Activated B cell treated with CpG ODN at 0.5 μM for 24 hours (primary cell): Measurements from ENCODE around the gene MRPL19. TPM values are rescaled to one million over a fixed set of nuclear protein-coding genes. Genes with fewer than 3 reads are reported as not detected.

Source experiments
- ATAC-seq: fragments of 200-7000 bp; cut with Tn5 transposase; one replicate; pipeline ENCODE4 v1.10.0; 2021; ENCODE audit warnings: low read depth, mild to moderate bottlenecking, moderate library complexity
- CTCF ChIA-PET: fragments of 350-600 bp; sonication (Branson Sonifier 250); formaldehyde crosslinking; loops from one replicate; lab custom pipeline; 2021; ENCODE audit warnings: antibody characterized with exemption; lab: Charles Lee
- POLR2A ChIA-PET: fragments of 350-600 bp; sonication (Branson Sonifier 250); formaldehyde crosslinking; loops from one replicate; lab custom pipeline; 2021; ENCODE audit warnings: antibody characterized with exemption; lab: Charles Lee
- DNase-seq: peaks from one replicate; pipeline ENCODE4 v3.0.0; 2022
- H3K27ac Mint-ChIP-seq: one replicate; pipeline ENCODE4 v1.8.0; 2020; ENCODE audit warnings: mixed read lengths
- H3K27me3 Mint-ChIP-seq: one replicate; pipeline ENCODE4 v1.8.0; 2021; ENCODE audit warnings: mixed read lengths
- H3K36me3 Mint-ChIP-seq: one replicate; pipeline ENCODE4 v1.8.0; 2021; ENCODE audit warnings: low read depth, mixed read lengths
- H3K4me1 Mint-ChIP-seq: one replicate; pipeline ENCODE4 v1.8.0; 2021; ENCODE audit warnings: mixed read lengths
- H3K4me3 Mint-ChIP-seq: one replicate; pipeline ENCODE4 v1.8.0; 2020; ENCODE audit warnings: mild to moderate bottlenecking, mixed read lengths
- H3K9me3 Mint-ChIP-seq: one replicate; pipeline ENCODE4 v1.8.0; 2020; ENCODE audit warnings: mixed read lengths
- intact Hi-C: fragments of 100-400 bp; cut with micrococcal nuclease; formaldehyde crosslinking; loops from one replicate; pipeline ENCODE4 v1.15.1; 2024
- total RNA-seq: library from RNA; stranded (reverse); gene quantifications from 2 replicates; pipeline ENCODE4 v1.2.3, GENCODE V29; 2022
- TF ChIP-seq, protein P1 (sequence below): fragments of 200-600 bp; IDR thresholded peaks from one replicate; pipeline ENCODE4 v1.8.0; 2022; ENCODE audit warnings: antibody characterized with exemption, mild to moderate bottlenecking

MRPL19 gene
- total RNA-seq, 1 donor from 2014 or later = 39.6 TPM

- H3K4me3 Mint-ChIP-seq = no peak overlapping the region
- no peaks in the 10 kb centered on the region for H3K9me3 Mint-ChIP-seq
- TF ChIP-seq, protein P1, sequence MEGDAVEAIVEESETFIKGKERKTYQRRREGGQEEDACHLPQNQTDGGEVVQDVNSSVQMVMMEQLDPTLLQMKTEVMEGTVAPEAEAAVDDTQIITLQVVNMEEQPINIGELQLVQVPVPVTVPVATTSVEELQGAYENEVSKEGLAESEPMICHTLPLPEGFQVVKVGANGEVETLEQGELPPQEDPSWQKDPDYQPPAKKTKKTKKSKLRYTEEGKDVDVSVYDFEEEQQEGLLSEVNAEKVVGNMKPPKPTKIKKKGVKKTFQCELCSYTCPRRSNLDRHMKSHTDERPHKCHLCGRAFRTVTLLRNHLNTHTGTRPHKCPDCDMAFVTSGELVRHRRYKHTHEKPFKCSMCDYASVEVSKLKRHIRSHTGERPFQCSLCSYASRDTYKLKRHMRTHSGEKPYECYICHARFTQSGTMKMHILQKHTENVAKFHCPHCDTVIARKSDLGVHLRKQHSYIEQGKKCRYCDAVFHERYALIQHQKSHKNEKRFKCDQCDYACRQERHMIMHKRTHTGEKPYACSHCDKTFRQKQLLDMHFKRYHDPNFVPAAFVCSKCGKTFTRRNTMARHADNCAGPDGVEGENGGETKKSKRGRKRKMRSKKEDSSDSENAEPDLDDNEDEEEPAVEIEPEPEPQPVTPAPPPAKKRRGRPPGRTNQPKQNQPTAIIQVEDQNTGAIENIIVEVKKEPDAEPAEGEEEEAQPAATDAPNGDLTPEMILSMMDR = no peak
- ChIA-PET POLR2A (no interaction called here), CTCF (no interaction called here)
- H3K27ac Mint-ChIP-seq = no peak overlapping the region
- H3K36me3 Mint-ChIP-seq = peaks cover 60% of the 10 kb centered on the region
- H3K27me3 Mint-ChIP-seq = no peaks in the 10 kb centered on the region
- intact Hi-C loops = no loop called here
- no peak for DNase-seq
- no peaks in the 10 kb centered on the region for H3K4me1 Mint-ChIP-seq
- no peak for ATAC-seq
Observed at GRCh38 chr2:75698918-75699317, 52.3 kb downstream of the MRPL19 start.

- peaks cover 70% of the 10 kb centered on the region for H3K36me3 Mint-ChIP-seq
- no peak overlapping the region for H3K27ac Mint-ChIP-seq
- H3K9me3 Mint-ChIP-seq = no peaks in the 10 kb centered on the region
- TF ChIP-seq, protein P1 = no peak
- no peak overlapping the region for H3K4me3 Mint-ChIP-seq
- no peaks in the 10 kb centered on the region for H3K4me1 Mint-ChIP-seq
- H3K27me3 Mint-ChIP-seq = no peaks in the 10 kb centered on the region
- intact Hi-C loops = no loop called here
- CTCF ChIA-PET = interaction anchor here (1.2 kb wide), 1 partner anchor 75 kb away, joined by 3 read pairs; no protein-coding TSS in a partner anchor
- POLR2A ChIA-PET = no interaction called here
- ATAC-seq (no peak), DNase-seq (no peak)
Observed at GRCh38 chr2:75702593-75702992, 56.0 kb downstream of the MRPL19 start.

DNA sequence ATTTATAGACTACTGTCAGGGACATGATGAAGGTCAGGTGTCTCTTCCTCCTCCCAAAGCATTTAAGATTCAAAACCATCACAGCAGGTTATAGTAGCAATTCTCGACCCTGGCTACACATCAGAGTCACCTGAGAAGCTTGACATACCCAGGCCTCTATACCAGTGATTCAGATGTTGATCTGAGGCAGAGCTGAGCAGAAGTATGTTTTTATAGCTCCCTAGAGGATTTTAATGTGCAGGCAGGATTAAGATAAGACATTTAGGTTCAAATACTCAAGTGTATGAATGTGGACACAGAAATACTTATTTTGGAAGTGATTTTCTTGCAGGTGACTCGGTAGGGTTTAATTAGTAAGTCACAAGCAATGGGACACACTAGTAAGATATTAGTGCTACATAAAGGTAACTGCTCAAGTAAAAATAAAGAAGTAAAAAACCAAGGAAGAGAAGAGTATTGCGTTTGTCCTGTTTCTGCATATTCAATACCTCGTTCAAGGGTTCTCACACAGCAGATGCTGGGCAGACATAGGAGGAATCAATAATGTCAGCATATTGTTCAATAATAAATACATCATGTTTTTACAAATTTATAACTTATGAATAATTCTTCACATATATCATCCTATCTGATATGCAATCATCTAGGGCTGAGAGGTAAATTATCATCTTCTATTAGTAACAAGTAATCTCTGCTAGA, 57.2 kb downstream of the MRPL19 start:
- DNase-seq (no peak), ATAC-seq (no peak)
- intact Hi-C loops = no loop called here
- no peak overlapping the region for H3K4me3 Mint-ChIP-seq
- no peaks in the 10 kb centered on the region for H3K9me3 Mint-ChIP-seq
- TF ChIP-seq, protein P1 = no peak
- H3K36me3 Mint-ChIP-seq = peaks cover 60% of the 10 kb centered on the region
- POLR2A ChIA-PET = no interaction called here
- no peak overlapping the region for H3K27ac Mint-ChIP-seq
- peaks cover 4% of the 10 kb centered on the region for H3K4me1 Mint-ChIP-seq
- CTCF ChIA-PET = no interaction called here
- no peaks in the 10 kb centered on the region for H3K27me3 Mint-ChIP-seq

- H3K27me3 Mint-ChIP-seq = no peaks in the 10 kb centered on the region
- intact Hi-C loops = loop anchor here (5.0 kb wide), 1 partner anchor 749 kb away; the partner anchor contains the start of gene POLE4
- peaks cover 17% of the 10 kb centered on the region for H3K4me1 Mint-ChIP-seq
- peaks cover 47% of the 10 kb centered on the region for H3K36me3 Mint-ChIP-seq
- H3K4me3 Mint-ChIP-seq = no peak overlapping the region
- no peak for ATAC-seq
- no peak overlapping the region for H3K27ac Mint-ChIP-seq
- TF ChIP-seq, protein P1 = no peak
- no peaks in the 10 kb centered on the region for H3K9me3 Mint-ChIP-seq
- no peak for DNase-seq
- CTCF ChIA-PET = interaction anchor here (1.2 kb wide), 1 partner anchor 78 kb away, joined by 3 read pairs; no protein-coding TSS in a partner anchor
- POLR2A ChIA-PET = no interaction called here
Observed at GRCh38 chr2:75705921-75706320, 59.3 kb downstream of the MRPL19 start.

GRCh38 chr2:75707901-75708300, 61.3 kb downstream of the MRPL19 start:
- Mint-ChIP-seq H3K36me3 (peaks cover 30% of the 10 kb centered on the region), H3K27ac (no peak overlapping the region), H3K9me3 (no peaks in the 10 kb centered on the region), H3K4me3 (no peak overlapping the region), H3K4me1 (peaks cover 21% of the 10 kb centered on the region), H3K27me3 (no peaks in the 10 kb centered on the region)
- ATAC-seq (no peak), DNase-seq (no peak)
- intact Hi-C loops = loop anchor here (5.0 kb wide), 1 partner anchor 751 kb away; the partner anchor contains the start of gene POLE4
- ChIA-PET POLR2A (no interaction called here), CTCF (no interaction called here)
- TF ChIP-seq, protein P1 = no peak
